ENCODE measurements around the gene STYK1.
"Not testable (repeated sequence)": the region's sequence is repeated elsewhere in the genome, so short reads cannot be mapped to it uniquely, and the experiment has no call there.

Gene STYK1

DNA sequence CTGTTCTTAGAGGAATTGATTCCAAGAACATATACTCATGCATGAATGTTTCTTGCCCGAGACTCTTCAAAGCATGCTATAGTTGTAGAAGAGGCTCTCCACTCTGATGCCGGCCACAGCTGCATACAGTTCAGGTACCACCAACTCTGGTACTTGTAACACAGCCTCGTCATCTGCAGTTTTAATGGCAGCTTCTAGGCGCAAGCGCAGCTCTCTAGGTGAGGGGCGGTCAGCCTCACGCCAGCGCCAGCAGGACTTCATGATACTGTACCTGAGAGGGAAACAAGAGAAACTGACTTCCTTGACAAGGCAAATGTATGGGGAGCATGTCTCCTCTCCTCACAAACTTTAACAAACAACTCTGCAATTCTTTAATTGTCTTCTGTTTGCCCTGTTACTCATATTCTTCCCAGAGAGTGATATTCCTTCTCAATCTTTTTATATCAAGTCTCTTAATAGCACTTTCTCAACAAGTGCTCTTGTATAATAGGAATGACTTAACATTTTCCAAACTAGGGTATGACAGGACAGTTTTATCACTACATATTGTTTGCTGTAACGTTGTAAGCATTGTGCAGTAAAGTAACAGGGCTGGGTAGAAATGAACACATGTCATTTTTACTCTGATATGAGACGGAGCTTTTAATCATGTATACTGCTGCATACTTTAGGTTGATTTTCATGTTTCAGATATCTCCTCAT lies 53.6 kb downstream of the STYK1 start:
- no peak for DNase-seq (ENCODE audit: low spot score)

DNA sequence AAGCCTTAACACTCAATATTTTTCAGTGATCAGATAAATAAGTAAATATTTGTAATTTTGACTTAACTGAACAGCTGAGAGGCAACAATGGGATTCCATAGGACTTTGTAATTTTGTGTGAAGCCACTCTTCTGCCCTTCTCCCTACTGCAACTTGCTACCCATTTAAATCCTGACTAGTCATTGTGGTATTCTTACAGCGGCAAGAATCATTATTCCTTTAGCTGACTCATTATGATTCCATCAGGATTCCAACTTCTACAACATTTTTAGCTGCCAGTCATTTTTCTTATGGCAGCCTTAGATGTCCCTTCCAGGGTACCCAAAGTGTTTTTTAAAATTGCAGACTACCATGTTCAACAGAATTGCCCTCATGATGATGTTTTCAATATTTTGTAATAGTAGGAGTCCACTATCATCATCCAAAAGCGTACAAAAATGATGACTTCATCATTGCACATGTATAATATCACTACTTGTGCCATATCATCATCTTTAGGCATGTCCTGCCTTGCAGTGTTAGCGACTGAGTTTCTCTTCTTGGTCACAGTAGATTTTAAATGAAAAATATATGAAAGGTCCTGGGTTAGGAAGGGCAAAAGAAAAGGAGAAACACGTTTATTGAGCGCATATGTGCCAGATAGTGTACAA lies 55.4 kb downstream of the STYK1 start:
- DNase-seq (ENCODE audit: low spot score): peak; percentile 52

DNA sequence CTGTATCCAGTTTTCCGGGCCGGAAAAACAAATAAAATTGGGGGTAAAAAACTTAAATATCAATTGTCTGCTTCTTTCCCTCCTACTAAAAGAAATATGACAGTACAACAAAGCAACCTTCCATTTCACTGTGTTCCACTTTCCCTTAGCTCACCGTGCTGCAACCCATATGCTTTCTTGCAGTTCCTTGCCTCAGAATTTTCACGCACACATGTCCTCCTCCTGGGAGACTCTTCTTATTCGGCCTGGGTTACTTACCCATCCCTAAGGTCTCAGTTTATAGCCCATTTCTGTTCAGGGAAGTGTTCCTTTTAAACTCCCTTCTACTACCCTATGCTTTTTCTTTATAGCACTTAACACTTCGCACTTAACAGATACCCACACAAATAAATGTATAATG lies 56.0 kb downstream of the STYK1 start:
- DNase-seq (ENCODE audit: low spot score): no peak

DNA sequence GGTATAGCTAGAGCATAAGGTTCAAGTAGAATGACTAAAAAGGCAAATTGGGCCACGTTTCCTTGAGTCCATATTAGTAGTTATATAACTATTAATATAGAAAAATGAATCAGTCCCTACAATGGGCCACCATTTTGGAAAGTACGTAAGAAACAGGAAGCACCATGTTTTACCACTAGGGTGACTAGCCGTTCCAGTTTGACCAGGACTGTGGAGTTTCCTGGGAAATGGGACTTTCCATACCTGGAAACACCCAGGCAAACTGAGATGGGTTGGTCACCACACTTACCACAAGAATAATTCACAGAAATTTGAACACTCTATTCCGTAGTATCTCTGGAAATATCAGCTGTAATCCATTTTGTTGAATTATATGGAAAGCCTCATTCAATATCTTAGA lies 58.3 kb downstream of the STYK1 start:
- no peak for DNase-seq (ENCODE audit: low spot score)

DNA sequence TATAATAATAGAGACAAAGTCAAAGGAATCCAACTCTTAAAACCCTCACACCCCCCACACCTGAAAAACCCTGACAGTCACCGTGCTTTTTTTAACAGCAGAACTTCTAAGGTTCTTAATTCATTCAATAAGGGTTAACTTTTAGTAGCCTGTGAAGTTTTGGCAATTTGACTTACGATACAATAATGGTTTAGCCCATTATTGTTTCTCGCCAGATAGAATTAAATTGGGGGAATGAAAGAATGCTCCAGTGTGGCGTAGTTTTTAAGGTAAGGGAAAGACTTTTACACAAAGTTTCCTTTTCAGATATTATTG lies 59.8 kb downstream of the STYK1 start:
- no peak for DNase-seq (ENCODE audit: low spot score)

DNA sequence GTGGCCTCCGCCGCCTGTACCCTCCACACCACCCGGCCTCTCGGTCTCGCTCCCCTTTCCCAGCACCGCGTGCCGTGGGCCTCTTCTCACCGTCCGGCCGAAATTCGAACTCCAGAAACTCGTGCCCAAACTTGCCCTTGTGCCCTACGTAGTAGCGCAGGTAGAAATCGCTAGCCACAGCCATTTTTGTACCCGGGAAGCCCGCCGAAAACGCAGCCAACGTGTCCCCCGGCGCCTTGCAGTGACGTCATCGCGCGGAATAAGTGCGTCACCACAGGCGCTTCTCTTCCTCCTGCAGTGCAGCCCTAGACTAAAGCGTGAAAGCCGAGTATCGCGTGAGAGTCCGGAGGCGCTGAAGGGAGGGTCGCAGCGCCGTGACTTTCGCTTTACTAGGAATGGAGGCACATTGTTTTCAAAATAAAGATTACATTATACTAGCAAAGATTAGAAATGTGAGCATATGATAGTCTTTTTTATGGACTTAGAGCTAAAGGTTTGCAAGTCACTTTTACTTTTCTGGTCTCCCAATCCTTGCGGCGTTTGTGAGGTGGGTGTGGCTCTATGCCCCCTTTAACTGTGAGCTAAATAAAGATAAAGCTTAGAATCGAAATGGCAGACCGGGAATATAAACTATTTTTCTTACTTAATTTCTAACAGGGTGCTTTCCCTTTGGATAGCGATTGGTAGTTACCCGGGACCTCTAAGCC lies 60.4 kb downstream of the STYK1 start, which contains the start of gene MAGOHB:
Gene MAGOHB (minus strand): TSS at position 261 of the 707 bp plus-strand sequence. CDS start 77 bp downstream, at position 184.
- peak; percentile 92 for DNase-seq (ENCODE audit: low spot score)

DNA sequence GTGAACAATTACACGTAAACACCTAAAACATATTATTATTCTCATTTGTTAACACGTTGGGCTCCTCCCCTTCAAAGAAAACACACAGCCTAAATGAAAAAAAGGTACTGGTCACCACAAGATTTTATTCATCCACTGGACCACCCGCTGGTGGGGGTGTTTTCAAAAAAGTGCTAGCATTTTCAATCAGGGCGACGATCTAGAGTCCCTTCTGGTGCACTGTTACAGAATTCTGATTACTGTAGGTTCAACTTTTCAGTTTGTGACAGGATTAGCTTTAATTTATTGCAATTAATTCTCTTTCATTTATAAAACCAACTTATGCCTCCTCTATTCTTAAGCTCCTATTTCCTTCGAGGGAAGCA lies 60.9 kb downstream of the STYK1 start:
- no peak for DNase-seq (ENCODE audit: low spot score)

DNA sequence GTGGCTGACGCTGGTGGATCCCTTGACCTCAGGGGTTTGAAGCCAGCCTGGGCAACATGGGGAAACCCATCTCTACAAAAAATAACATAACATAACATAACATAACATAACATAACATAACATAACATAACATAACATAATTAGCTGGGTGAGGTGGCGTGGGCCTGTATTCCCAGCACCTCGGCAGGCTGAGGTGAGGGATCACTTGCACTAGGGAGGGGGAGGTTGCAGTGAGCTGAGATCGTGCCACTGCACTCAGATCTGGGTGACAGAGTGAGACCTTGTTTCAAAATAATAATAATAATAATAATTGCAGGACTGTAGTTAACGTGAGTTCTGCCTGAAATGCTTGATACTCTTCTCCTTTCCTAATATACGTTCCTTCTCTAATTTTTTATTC lies 61.7 kb downstream of the STYK1 start:
- DNase-seq (ENCODE audit: low spot score): no peak

DNA sequence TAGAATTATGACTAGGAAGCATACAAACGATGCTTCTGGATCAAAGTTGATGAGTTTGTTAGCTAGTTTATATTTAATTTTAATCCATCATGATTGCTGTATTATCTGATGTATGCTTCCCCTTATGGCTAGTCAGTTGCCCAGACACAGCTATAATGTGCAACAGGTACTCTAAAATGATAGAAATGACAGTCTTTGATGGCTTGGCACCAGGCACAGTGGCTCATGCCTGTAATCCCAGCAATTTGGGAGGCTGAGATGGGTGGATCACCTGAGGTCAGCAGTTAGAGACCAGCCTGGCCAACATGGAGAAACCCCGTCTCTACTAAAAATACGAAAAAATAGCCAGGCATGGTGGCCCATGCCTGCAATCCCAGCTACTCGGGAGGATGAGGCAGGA lies 62.6 kb downstream of the STYK1 start:
- not testable (repeated sequence) for DNase-seq (ENCODE audit: low spot score)

DNA sequence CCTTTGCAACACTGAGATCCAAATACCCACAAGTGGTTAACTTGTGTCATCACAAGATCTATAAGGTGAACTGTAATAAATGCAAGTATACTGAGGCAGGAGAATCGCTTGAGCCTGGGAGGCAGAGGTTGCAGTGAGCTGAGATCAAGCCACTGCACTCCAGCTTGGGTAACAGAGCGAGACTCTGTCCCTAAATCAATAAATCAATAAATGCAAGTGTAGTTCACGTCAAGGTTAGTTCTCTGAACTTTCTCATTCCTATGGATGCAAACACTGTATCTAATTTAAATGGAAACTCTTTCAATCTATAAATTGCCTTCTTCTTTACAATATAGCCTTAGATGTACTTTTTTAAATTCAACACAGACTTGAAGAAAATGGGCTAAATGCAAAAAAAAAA lies 63.7 kb downstream of the STYK1 start:
- DNase-seq (ENCODE audit: low spot score): no peak

DNA sequence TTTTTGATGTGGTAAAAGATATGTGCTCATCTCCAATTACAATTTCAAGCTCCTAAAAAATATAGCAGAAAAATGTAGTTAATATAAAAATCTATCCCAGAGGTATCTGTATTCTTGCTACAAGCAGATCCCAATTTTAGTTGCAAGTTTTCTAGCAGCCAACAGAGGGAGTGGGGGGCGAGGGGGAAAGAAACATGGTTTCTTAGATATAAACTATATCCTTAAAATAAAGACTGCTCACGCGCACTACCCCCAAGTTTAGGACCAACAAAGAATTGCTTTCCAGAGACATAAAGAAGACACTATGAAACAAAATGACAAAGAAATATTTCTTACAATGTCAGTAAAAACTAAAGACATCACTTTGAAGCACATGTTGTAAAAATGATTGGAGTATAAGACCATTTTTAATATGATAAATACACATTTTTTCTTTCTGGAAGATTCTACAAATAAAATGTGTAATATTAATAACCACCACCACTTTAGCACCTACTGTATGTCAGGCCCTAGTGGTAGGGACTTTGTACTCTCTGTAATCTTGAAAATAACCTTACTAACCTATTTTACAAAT lies 65.9 kb downstream of the STYK1 start:
- DNase-seq (ENCODE audit: low spot score): no peak

DNA sequence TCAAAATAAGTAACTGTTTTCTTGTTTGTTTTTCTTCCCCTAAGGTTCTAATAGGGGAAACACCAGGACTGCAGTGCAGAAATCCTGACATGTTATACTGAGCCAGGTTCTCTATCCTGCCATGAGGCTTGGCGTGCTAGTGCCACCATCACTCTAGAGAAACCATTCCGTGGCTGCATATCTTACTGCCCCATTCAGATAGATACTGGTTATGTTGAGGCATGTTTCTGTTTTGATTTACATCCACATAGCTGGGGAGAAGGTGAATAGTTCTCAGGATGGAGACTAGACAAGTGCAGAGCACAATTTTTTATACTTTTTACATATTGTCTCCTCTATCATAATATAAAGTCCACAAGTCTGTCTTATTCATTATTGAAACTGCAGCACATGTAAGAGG lies 72.0 kb downstream of the STYK1 start:
- DNase-seq (ENCODE audit: low spot score): no peak

DNA sequence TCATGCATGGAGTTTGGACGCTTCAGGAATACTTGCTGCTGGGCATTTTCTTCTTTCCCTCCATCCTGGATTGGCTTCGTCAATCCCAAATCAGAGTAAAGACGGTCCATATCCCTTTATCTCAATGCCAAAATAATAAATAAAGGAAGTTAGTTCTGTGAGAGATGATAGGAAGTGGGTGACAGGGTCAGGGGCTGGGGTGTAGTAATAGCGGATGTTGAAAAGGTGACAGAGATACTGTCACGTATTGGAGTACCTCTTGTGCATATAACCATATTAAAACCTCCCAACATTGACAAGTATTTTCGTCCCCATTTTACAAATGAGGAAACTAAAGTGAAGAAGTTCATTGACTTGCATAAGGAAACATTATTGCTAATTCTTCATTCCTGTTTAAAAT lies 72.9 kb downstream of the STYK1 start:
- no peak for DNase-seq (ENCODE audit: low spot score)

DNA sequence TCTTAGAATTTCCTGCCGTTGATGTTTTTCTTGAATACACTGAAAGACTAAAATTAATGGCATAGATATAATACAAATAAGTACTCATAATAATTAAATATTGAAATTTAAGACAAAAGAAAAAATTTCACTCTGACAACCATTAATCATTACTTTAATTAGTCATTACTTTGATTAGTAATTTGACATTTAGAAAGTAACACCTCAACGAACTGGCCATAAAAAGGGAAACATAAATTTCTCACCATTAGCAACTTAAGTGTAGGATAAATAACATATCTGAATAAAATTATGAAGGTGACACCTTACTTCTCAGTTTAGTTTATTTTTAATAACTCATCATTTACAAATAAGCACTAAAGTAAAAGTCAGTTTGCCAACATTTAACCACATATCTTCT lies 78.0 kb downstream of the STYK1 start:
- no peak for DNase-seq (ENCODE audit: low spot score)

DNA sequence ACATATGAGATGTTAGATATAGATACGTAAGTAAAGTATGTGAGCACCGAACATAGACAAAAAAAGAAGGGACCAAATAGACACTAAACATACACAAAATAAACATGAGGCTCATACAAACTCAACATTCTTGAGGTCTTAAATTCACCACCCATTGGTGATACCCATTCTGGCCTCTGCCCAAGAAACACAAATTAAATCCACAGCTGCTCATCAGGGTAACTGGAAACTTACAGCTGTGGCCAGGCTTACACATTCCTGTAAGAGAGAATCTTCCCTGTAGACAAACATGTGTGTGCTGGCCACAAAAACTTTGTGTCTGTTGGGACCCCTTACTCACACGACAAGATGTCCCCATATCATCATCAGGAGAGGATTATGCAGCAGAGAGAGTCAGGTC lies 82.9 kb downstream of the STYK1 start:
- DNase-seq (ENCODE audit: low spot score): no peak

DNA sequence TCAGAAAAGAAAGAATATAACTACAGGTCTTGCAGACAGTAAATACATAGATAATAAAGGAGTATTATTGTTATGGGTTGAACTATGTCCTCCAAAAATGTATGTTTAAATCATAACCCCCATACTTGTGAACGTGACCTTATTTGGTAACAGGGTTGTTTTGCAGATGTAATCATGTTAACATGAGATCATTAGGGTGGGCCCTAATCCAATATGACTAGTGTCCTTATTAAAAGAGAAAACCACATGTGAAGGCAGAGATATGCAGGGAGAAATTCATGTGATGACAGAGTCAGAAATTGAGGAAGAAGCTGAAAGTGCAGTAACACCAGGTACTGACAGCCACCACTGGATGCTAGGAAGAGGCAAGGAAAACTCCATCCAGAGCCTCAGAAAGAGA lies 89.4 kb downstream of the STYK1 start:
- no peak for DNase-seq (ENCODE audit: low spot score)

DNA sequence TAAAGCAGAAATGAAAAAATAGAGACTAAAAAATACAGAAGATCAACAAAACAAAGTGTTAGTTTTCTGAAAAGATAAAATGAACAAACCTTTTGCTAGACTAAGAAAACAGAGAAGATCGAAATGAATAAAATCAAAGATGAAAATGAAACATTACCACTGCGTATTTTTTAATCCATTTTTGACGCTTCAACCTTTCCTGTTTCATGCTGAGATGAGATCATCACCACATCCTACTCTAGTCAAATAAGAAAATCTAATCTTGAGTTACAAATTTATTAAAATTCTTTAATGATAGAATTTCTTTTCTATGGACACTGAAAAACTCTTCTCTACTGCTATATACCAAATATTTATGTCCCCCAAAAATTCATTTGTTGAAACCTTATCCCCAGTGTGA lies 91.1 kb downstream of the STYK1 start:
- DNase-seq (ENCODE audit: low spot score): no peak

DNA sequence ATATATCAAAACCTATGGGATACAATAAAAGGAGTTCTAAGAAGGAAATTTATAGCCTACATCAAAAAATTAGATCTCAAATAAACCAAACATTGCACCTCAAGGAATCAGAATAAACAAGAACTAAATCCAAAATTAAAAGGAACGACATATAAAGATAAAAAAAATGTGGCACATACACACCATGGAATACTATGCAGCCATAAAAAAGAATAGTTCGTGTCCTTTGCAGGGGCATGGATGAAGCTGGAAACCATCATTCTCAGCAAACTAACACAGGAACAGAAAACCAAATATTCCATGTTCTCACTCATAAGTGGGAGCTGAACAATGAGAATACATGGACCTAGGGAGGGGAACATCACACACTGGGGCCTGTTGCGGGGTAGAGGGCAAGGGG lies 91.7 kb downstream of the STYK1 start:
- not testable (repeated sequence) for DNase-seq (ENCODE audit: low spot score)

DNA sequence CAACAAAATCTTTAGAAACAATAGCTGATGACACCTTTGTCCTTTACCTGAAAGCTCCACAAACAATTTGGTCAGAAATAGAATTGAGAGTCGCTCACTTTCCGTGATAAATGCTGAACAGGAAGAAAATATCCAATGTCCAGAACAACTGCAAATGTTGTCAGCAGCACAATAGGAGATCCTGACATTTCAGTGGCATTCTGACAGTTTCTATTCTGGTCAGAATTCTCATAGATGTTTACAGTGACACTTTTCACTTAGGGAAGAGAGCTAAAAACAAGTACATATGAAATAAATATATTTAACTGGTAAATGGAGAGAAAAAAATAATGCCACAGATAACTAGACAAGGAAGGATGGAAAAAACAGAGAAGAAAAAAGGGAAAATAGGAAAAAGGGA lies 99.5 kb downstream of the STYK1 start:
- no peak for DNase-seq (ENCODE audit: low spot score)

DNA sequence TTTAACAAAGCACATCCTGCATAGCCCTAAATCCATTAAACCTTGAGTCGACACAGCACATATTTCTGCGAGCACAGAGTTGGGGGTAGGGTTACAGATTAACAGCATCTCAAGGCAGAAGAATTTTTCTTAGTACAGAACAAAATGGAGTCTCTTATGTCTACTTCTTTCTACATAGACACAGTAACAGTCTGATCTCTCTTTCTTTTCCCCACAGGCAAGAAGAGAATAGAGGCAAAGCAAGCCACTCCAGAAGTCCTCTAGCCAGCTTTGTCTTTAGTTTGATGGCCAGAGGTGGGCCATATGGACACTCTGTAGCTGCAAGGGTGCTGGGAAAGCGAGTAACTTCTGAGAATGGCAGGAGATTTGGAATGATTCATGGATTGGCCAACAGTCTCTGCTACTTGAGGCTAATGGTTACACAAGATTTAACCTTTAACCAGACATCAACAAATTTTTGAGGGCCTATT lies 101.8 kb downstream of the STYK1 start:
- peak; percentile 46 for DNase-seq (ENCODE audit: low spot score)

DNA sequence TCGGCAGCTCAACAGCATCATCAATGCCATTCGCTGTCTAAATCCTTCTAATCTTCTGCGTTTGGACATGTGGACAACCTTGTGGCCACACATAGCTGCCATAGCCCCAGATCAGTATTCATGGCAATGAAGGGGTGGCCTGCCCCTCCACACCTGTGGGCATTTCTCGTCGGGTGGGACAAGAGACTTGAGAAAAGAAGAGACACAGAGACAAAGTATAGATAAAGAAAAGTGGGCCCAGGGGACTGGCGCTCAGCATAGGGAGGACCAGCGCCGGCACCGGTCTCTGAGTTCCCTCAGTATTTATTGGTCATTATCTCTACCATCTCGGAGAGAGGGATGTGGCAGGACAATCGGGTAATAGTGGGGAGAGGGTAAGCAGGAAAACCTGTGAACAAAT lies 102.7 kb downstream of the STYK1 start:
- no peak for DNase-seq (ENCODE audit: low spot score)

Data from AG08396 (cell line).